Measurements from ENCODE around the gene IRF2BP2.
A peak's percentile ranks its signal among the peaks of the same experiment; 100 is the strongest.

IRF2BP2 gene

GRCh38 chr1:234633246-234634003, 23.4 kb upstream of the IRF2BP2 start:
- no peak for DNase-seq

DNA sequence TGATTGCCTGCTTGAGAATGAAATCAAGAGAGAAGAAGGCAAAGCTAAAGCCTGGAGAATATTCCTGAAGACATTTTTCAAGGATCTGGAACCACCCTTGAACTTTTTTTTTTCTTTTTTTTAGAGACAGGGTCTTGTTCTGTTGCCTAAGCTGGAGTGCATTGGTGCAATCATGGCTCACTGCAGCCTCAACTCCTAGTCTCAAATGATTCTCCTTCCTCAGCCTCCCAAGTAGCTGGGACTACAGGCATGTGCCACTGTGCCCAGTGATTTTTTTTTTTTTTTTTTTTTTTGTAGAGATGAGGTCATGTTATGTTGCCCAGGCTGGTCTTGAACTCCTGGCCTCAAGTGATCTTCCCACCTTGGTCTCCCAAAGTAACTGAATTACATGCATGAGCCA, 22.2 kb upstream of the IRF2BP2 start:
- DNase-seq, result no peak

DNA sequence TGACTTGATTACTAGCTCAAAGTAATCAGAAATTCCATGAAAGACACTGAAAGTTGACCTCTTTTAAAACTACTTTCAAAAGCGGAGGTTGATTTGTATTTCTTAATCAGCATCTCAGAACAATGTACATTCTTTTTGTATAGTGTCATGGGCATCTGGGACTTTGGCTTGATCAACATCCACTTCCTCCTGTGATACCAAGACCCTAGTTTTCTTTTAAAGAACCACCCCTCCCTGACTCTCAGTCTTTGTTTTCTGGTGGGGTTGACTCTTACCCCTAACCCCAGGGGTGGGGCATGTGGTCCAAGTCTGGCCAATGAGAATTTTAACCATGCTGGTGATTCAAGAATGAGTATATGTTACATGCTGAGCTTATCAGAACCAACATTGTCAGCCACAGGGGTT, 21.7 kb upstream of the IRF2BP2 start:
- DNase-seq, result no peak

DNA sequence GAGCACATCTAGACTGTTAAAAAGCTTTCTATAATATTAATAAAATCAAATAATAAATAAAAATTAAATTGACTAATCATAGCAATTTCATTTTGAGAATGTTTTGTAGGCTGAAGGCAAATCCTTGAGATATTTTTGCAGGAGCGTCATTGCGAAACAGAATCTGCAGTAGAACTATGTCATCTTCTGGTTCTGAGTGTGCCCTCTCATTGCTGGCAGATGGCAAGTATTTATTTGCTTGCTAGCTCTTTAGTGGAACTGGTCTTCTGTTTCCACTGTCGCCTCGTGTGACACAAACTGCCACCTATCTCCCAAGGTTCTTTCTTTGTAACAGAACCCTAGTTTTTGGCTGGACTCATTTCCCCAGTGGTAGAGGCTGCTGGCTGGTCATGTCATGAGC, 19.0 kb upstream of the IRF2BP2 start:
- DNase-seq, result no peak

DNA sequence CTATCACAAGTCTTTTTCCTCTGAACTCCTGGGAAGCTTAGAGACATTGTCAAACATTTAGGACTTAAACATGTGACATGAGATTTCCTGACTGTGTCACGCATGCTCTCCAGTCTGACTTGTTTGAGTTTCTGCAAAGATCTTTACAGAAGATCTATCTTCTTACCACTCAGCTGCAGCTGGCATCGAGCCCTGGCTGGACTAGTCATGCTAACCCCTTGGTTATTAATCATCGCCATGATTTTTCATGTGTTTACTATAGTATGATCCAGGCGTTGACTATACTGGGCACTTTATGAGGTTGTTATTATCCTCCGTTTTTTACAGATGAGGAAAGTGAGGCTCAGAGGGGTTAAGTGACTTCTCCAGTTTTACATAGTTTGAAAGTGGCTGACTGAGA, 18.1 kb upstream of the IRF2BP2 start:
- no peak for DNase-seq

DNA sequence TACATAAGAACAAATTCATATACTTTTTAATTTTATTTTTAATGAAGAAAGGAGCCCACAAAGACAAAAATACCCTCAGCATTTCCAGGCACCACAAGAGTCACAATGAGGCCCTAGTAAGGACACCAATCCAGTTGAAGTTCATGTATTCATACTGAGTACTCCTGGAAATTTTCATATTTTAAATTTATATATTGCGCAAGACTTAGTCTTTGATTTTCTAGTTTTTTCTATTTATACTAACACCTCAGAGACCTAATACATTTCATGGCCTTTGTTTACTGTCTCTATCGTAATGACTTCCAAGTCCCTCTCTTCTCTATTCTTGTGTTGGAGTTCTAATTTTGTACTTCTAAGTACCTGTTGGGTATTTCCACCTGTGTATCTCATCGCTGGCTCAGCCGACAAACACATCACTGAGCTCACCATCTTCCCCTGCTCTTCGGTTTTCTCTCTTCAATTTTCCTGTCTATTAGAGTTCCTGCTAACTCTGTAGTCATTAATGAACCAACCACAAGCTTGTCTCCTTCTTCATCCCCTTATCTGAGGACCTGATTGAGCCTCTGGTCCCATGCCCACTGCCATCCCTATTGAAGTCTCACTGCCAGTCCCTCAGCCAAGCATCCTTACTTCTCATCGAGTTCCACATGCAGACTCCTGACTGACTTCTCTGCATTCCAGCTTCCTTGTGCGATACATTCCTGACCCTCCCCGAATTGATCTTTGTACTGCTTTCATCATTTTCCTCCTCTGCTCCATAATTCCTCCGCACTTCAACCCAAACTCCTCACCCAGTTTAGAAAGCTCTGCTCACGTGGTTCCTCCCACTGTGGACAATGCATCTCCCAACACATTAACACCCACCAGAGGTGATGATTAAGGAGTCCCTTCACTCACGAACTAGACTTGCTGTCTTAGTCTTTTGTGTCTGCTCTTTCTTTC, 17.3 kb upstream of the IRF2BP2 start:
- no peak for DNase-seq

GRCh38 chr1:234626391-234626790, 16.4 kb upstream of the IRF2BP2 start:
- DNase-seq, result no peak

GRCh38 chr1:234624724-234625117, 14.7 kb upstream of the IRF2BP2 start:
- DNase-seq, result no peak

- DNase-seq, result peak; percentile 13
Measured at GRCh38 chr1:234621657-234622335, 11.8 kb upstream of the IRF2BP2 start.

- DNase-seq, result no peak
Measured at GRCh38 chr1:234621127-234621468, 11.1 kb upstream of the IRF2BP2 start.

DNA sequence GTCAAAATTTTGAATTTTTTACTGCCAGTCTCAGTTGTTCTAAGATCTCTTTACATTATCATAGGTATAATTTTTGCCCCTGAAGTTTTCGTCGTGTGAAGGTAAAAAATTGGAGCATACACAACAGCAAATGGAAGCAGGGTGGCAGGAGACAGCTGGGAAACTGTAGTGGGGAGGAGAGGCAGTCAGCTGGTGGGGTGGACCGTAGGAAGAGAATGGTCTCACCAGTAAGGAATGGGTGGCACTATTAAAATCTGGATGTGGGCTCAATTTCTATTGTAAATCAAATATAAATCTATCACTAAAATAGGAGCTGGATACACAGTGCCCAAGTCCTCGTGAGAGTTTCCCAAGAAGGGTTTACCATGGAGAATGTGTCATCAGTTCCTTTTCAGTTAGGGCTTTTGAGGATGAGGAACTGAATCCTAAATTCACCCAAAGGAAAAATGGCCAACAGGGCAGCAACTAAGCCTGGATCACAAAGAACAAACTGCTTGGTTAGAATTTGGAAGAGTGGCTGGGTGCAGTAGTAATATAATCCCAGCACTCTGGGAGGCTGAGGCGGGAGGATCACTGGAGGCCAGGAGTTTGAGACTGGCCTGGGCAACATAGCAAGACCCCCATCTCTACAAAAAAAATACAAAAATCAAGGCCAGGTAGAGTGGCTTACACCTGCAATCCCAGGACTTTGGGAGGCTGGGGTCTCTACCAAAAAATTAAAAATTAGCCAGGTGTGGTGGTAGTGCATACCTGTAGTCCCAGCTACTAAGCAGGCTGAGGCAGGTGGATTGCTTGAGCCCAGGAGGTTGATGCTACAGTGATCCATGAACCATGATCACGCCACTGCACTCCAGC, 10.5 kb upstream of the IRF2BP2 start:
- no peak for DNase-seq

- peak; percentile 78 for DNase-seq
Measured at GRCh38 chr1:234619794-234620247, 9.8 kb upstream of the IRF2BP2 start.

DNA sequence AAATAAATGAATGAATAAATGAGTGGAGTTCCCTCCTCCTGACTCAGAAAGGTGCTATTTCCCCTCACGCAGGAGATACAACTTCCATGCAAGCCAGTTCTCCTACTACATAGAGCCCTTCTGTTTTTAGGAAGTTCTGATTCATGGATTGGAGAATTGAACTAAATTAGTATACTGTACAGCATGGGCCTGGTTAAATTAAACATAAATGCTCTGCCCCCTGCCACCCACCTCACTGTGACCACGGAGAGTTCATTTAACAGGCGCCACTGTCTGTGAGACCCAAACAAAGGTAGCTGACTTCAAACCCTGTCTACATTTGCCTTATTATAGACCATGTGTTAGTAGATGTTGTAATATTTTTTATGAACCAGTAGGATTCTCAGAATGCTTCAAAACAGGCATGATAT, 9.1 kb upstream of the IRF2BP2 start:
- DNase-seq, result peak; percentile 31

DNA sequence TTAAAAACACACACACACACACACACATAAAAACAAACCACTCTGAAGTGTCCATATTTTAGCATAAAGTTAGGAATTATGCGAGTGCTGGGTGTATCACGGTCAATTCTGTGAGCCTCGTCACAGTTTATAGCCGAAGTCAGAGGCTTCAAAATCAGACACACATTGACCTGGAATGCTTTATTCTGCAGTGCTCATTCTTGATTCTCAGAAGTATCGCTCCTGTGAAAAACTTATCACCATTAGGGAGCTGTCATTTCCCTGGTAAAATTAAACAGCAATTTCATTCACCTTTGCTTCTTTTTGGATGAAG, 8.7 kb upstream of the IRF2BP2 start:
- DNase-seq, result no peak

DNA sequence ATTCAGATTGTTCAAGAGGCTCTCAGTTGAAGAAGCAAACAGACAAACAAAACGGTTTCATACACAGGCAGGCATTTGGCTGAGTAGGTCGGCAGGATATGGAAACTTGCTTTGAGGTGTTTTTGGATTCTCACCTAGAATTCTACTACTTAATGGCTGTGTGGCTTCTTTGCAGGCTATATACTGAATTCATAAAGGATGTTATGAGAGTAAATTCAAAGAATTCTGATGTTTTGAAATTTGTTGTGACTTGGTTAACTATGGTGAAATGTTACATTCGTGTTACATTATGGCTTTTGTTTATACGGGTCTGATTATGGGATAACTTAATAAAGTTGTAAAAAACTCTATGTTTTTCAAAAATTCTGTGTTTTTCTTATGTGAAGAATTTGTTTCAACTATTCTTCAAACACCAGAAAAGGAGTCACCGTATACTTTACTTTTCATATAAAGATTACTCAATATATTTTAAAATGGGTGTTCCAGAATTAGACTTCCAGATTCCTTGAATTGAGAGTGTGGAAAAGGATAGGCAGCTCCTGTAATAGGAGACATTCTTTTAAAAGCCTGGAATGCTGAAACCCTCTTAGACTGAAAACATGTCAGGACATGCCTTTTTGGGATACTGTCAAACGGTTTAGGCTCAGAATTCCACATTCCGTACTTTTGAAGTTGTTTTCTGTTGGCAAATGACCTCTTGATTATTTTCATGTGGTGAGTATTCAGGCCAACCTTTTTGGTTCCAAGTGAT, 8.2 kb upstream of the IRF2BP2 start:
- no peak for DNase-seq

DNA sequence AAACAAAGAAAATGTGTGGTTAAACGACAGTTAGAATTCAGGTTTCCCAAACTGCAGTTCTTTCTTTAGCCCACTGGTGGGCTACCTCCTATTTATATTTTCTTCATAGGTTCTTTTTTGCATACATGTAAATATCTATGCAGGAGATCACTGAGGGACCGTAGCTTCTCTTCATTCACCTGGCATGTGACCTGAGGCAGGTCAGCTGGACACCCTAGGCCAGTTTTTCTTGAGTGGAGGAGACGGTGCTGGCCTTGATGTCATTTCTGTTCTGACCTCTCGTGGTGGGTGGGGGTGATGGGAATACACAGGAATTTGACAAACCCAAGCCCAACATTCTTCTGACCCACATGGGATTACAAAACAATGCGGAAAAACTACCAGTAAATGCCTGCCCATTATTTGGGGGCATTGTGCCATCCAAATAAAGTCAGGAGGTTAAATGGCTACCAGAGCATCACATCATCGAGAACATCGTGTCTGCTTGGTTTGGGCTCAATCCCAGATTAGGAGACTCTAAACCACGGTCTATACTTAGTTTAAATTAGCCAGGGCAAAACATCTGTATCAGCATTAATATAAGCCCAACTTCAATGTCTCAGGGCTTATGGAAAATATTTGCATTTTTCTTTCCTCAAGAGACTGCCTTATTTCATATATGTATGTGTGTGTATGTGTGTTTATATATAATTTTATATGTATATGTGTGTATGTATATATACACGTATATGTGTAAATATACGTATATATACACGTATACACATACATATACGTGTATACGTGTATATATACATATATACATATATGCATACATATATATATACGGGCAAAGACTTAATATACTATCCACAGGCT, 7.4 kb upstream of the IRF2BP2 start:
- DNase-seq, result no peak

DNA sequence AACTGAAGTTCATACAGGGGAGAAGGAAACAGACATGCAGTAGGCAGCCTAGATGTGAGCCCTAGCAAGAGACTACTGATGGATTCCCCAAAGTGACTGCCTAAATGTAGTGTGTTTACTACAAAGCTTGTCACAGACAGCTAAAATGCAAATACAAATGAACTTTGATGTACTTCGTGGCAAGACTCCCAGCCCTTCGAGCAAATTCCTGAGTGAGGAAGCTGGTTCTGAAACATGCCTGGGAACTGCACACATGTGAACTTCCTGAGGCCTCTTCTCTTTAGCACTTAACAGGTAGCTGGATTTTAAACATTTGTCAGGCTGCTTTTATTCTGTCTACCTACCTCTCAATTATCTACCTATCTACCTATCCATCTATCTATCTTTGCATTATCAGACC, 6.7 kb upstream of the IRF2BP2 start:
- no peak for DNase-seq

- no peak for DNase-seq
Measured at GRCh38 chr1:234614081-234614489, 4.1 kb upstream of the IRF2BP2 start.

DNA sequence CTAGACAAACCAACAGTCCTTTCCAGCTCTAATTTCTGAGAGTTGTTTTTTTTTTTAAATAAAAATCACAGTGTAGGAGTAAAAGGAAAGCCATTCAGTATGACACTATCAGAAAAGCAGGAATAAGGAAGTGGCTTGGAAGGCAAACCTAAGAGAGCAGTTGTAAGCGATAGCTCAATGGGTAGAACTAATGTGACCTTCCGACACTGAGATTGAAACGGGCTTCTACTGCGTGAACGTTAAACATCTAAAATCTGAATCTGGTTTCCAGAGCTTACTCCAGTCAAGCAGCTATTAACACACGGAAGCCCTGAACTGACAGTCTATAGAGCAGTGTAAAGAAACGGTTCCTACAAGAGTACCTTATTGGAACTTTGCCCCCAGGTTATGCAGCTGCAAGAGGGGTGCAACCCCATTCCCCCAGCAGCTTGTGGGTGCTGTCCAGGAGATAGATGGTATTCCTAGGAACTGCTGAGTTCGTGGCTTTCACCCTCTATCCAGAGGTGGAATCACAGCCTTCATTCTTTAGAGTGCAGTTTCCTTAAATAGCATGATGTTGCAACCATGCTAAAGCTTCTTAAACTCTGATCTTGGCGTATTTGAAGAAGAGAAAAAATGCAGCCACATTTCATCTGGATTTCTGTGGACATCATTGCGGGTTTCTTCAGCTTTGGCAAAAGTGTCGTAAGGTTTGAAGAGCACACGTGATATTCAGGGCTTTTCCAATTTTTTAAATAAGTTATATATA, 3.3 kb upstream of the IRF2BP2 start:
- no peak for DNase-seq

Measured in COR-L47 (cell line).